ENCODE data around the gene PRCC. TPM values are rescaled to one million over a fixed set of nuclear protein-coding genes. Genes with fewer than 3 reads are reported as not detected.

PRCC gene
- polyA plus RNA-seq, 1 donor (not counting 4 experiments of a cell fraction or from before 2014, with no cell fraction given) = 40.4 TPM

DNA sequence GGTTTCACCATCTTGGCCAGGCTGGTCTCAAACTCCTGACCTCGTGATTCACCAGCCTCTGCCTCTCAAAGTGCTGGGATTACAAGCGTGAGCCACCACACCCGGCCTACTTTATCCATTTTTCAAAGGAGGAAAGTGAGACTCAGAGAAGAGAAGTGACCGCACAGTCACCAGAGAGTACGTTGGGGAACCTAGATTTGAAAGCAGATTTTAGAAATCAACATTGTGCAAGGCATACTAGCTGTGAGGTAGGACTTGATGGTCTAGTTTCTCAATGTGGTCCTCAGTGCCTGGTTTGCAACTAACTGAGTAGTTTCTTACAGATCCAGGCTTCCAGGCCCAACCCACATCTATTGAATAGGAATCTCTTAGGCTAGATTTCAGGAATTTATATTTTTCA lies 1.7 kb upstream of the PRCC start:
- FAIRE-seq = no peak
- H3K9me1 ChIP-seq (ENCODE audit: control insufficient read depth, extremely low read depth, insufficient read depth, low read length) = no peaks in the 10 kb centered on the region
- peaks cover 0 to 6% of the 10 kb centered on the region in 2 experiments for H3K36me3 ChIP-seq (ENCODE audit: control insufficient read depth in 2 of 2, extremely low read depth in 1 of 2, insufficient read depth in 2 of 2, low read length in 2 of 2)
- DNase-seq (ENCODE audit: low read depth, low spot score) = no peak
- peak overlapping the region; percentile 98 for H3K9ac ChIP-seq (ENCODE audit: control insufficient read depth, extremely low read depth, insufficient read depth, low read length)
- peak overlapping the region; percentile 88 for H3K4me2 ChIP-seq (ENCODE audit: control insufficient read depth, extremely low read depth, insufficient read depth, low read depth, low read length)
- peak overlapping the region; percentile 87 for H3K27ac ChIP-seq (ENCODE audit: control insufficient read depth, insufficient read depth, low read length)
- H3K4me1 ChIP-seq (ENCODE audit: control insufficient read depth, extremely low read depth, insufficient read depth, low read length) = peaks cover 15% of the 10 kb centered on the region
- H4K20me1 ChIP-seq (ENCODE audit: control insufficient read depth, extremely low read depth, insufficient read depth, low read length) = no peaks in the 10 kb centered on the region
- no peaks in the 10 kb centered on the region for H3K9me3 ChIP-seq (ENCODE audit: control insufficient read depth, low read depth, low read length)
- H3K27me3 ChIP-seq (ENCODE audit: control insufficient read depth, extremely low read depth, insufficient read depth, low read length) = no peaks in the 10 kb centered on the region
- H2AFZ ChIP-seq (ENCODE audit: control insufficient read depth, low read length) = no peak overlapping the region
- dilution Hi-C loops (cut with MboI; ENCODE audit: extremely low pct_ligation_motif_present, low sequenced_read_pairs) = no loop called here
- H3K4me3 ChIP-seq (ENCODE audit: control insufficient read depth in 2 of 3, extremely low read depth in 1 of 3, insufficient read depth in 2 of 3, low read depth in 1 of 3, low read length in 3 of 3) = peak overlapping the region in 2 of 3 experiments; percentile 72 to 85
- no peak for TF ChIP-seq EZH2 (IDR thresholded peaks at IDR 0.05; ENCODE audit: low read length)
- TF ChIP-seq, protein P1, sequence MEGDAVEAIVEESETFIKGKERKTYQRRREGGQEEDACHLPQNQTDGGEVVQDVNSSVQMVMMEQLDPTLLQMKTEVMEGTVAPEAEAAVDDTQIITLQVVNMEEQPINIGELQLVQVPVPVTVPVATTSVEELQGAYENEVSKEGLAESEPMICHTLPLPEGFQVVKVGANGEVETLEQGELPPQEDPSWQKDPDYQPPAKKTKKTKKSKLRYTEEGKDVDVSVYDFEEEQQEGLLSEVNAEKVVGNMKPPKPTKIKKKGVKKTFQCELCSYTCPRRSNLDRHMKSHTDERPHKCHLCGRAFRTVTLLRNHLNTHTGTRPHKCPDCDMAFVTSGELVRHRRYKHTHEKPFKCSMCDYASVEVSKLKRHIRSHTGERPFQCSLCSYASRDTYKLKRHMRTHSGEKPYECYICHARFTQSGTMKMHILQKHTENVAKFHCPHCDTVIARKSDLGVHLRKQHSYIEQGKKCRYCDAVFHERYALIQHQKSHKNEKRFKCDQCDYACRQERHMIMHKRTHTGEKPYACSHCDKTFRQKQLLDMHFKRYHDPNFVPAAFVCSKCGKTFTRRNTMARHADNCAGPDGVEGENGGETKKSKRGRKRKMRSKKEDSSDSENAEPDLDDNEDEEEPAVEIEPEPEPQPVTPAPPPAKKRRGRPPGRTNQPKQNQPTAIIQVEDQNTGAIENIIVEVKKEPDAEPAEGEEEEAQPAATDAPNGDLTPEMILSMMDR (optimal IDR thresholded peaks at IDR 0.05 in 1 of 3, IDR thresholded peaks at IDR 0.05 in 1 of 3, conservative IDR thresholded peaks at IDR 0.05 in 1 of 3; ENCODE audit: extremely low read depth in 1 of 3, insufficient read depth in 2 of 3, low read length in 3 of 3) = no peak
- peaks cover 33% of the 10 kb centered on the region for H3K79me2 ChIP-seq (ENCODE audit: control insufficient read depth, insufficient read depth, low read length)

GRCh38 chr1:156766298-156767100 lies 836 bp upstream of the PRCC start:
- peaks cover 7 to 8% of the 10 kb centered on the region in 2 experiments for H3K36me3 ChIP-seq (ENCODE audit: control insufficient read depth in 2 of 2, extremely low read depth in 1 of 2, insufficient read depth in 2 of 2, low read length in 2 of 2)
- H3K27ac ChIP-seq (ENCODE audit: control insufficient read depth, insufficient read depth, low read length) = peak overlapping the region; percentile 87
- peak overlapping the region; percentile 88 for H2AFZ ChIP-seq (ENCODE audit: control insufficient read depth, low read length)
- DNase-seq (ENCODE audit: low read depth, low spot score) (no peak), FAIRE-seq (no peak)
- H3K4me3 ChIP-seq (ENCODE audit: control insufficient read depth in 2 of 3, extremely low read depth in 1 of 3, insufficient read depth in 2 of 3, low read depth in 1 of 3, low read length in 3 of 3) = peak overlapping the region; percentile 72 to 86 (median 85)
- no peak for TF ChIP-seq EZH2 (IDR thresholded peaks at IDR 0.05; ENCODE audit: low read length)
- TF ChIP-seq, protein P1 (optimal IDR thresholded peaks at IDR 0.05 in 1 of 3, IDR thresholded peaks at IDR 0.05 in 1 of 3, conservative IDR thresholded peaks at IDR 0.05 in 1 of 3; ENCODE audit: extremely low read depth in 1 of 3, insufficient read depth in 2 of 3, low read length in 3 of 3) = peak in 1 of 3 experiments; percentile 14
- peaks cover 3% of the 10 kb centered on the region for H3K9me1 ChIP-seq (ENCODE audit: control insufficient read depth, extremely low read depth, insufficient read depth, low read length)
- peak overlapping the region; percentile 98 for H3K9ac ChIP-seq (ENCODE audit: control insufficient read depth, extremely low read depth, insufficient read depth, low read length)
- dilution Hi-C loops (cut with MboI; ENCODE audit: extremely low pct_ligation_motif_present, low sequenced_read_pairs) = no loop called here
- H3K79me2 ChIP-seq (ENCODE audit: control insufficient read depth, insufficient read depth, low read length) = peaks cover 41% of the 10 kb centered on the region
- no peaks in the 10 kb centered on the region for H4K20me1 ChIP-seq (ENCODE audit: control insufficient read depth, extremely low read depth, insufficient read depth, low read length)
- peak overlapping the region; percentile 88 for H3K4me2 ChIP-seq (ENCODE audit: control insufficient read depth, extremely low read depth, insufficient read depth, low read depth, low read length)
- H3K27me3 ChIP-seq (ENCODE audit: control insufficient read depth, extremely low read depth, insufficient read depth, low read length) = no peaks in the 10 kb centered on the region
- H3K4me1 ChIP-seq (ENCODE audit: control insufficient read depth, extremely low read depth, insufficient read depth, low read length) = peaks cover 15% of the 10 kb centered on the region
- no peaks in the 10 kb centered on the region for H3K9me3 ChIP-seq (ENCODE audit: control insufficient read depth, low read depth, low read length)

Data from keratinocyte (primary cell).